Neural progenitor cell (in vitro differentiated cells): ENCODE results near the gene CEP104. TPM values are rescaled to one million over a fixed set of nuclear protein-coding genes. Genes with fewer than 3 reads are reported as not detected.
A peak's percentile ranks its signal among the peaks of the same experiment; 100 is the strongest.

Source experiments
- DNase-seq: peaks from one replicate; pipeline ENCODE4 v3.0.0-alpha.2; 2016; ENCODE audit warnings: low spot score
- H2AFZ ChIP-seq: fragments of 200-600 bp; sonication (generic); replicated peaks from 2 replicates; pipeline ENCODE4 v1.6.1; 2016; ENCODE audit warnings: antibody characterized with exemption
- H3F3A ChIP-seq: fragments of 200-600 bp; sonication (generic); 2 replicates; pipeline ENCODE4 v1.6.1; 2016; ENCODE audit warnings: antibody characterized with exemption, low read depth
- H3K27ac ChIP-seq: fragments of 200-600 bp; sonication (generic); 2 replicates; pipeline ENCODE4 v1.5.1; 2016; ENCODE audit warnings: mild to moderate bottlenecking
- H3K27me3 ChIP-seq: fragments of 200-600 bp; sonication (generic); 2 replicates; pipeline ENCODE4 v1.6.1; 2016; ENCODE audit warnings: mild to moderate bottlenecking, moderate library complexity
- H3K36me3 ChIP-seq: fragments of 200-600 bp; sonication (generic); 2 replicates; pipeline ENCODE4 v1.5.1; 2016
- H3K4me1 ChIP-seq: fragments of 200-600 bp; sonication (generic); 2 replicates; pipeline ENCODE4 v1.6.1; 2016; ENCODE audit warnings: mixed run types
- H3K4me2 ChIP-seq: fragments of 200-600 bp; sonication (generic); 2 replicates; pipeline ENCODE4 v1.6.1; 2016
- H3K4me3 ChIP-seq: fragments of 200-600 bp; sonication (generic); 2 replicates; pipeline ENCODE4 v1.5.1; 2016
- H3K79me2 ChIP-seq: fragments of 200-600 bp; sonication (generic); 2 replicates; pipeline ENCODE4 v1.6.1; 2016; ENCODE audit warnings: low read depth
- H3K9ac ChIP-seq: fragments of 200-600 bp; sonication (generic); 2 replicates; pipeline ENCODE4 v1.6.1; 2016
- H3K9me3 ChIP-seq: fragments of 200-600 bp; sonication (generic); 2 replicates; pipeline ENCODE4 v1.5.1; 2016; ENCODE audit warnings: low read depth
- H4K20me1 ChIP-seq: fragments of 200-600 bp; sonication (generic); 2 replicates; pipeline ENCODE4 v1.6.1; 2016; ENCODE audit warnings: low read depth
- H3K27ac Mint-ChIP-seq: 3 replicates; pipeline ENCODE4 v1.8.0; 2021; ENCODE audit warnings: mixed read lengths
- H3K27me3 Mint-ChIP-seq: 2 replicates; pipeline ENCODE4 v1.8.0; 2022; ENCODE audit warnings: low read depth, mild to moderate bottlenecking, inconsistent platforms, moderate library complexity, mixed read lengths; ENCODE audit not compliant: insufficient read depth
- H3K36me3 Mint-ChIP-seq: 3 replicates; pipeline ENCODE4 v1.8.0; 2021; ENCODE audit warnings: mixed read lengths
- H3K4me1 Mint-ChIP-seq: 3 replicates; pipeline ENCODE4 v1.8.0; 2021; ENCODE audit warnings: mixed read lengths
- H3K4me3 Mint-ChIP-seq: 3 replicates; pipeline ENCODE4 v1.8.0; 2021; ENCODE audit warnings: mild to moderate bottlenecking, moderate library complexity, mixed read lengths
- H3K9me3 Mint-ChIP-seq: 3 replicates; pipeline ENCODE4 v1.8.0; 2020; ENCODE audit warnings: mixed read lengths
- EZH2 ChIP-seq: fragments of 200-600 bp; sonication (generic); IDR thresholded peaks from 2 replicates; pipeline ENCODE4 v1.6.1; 2017; ENCODE audit warnings: antibody characterized with exemption, mild to moderate bottlenecking, moderate library complexity
- EZH2phosphoT487 ChIP-seq: fragments of 200-600 bp; sonication (generic); IDR thresholded peaks from 2 replicates; pipeline ENCODE4 v1.6.1; 2017; ENCODE audit warnings: antibody characterized with exemption
- total RNA-seq: library from RNA; depleted of rRNA; stranded (reverse); fragments of >200 nt; gene quantifications from 2 replicates; pipeline ENCODE4 v1.2.3, GENCODE V29; 2015; ENCODE audit warnings: low replicate concordance
- TF ChIP-seq, protein P1 (sequence below): fragments of 200-600 bp; sonication (generic); IDR thresholded peaks from 2 replicates; pipeline ENCODE4 v1.5.1; 2017; ENCODE audit warnings: antibody characterized with exemption, mild to moderate bottlenecking

CEP104 gene
- total RNA-seq, 1 donor from 2014 or later: 12.9 TPM

DNA sequence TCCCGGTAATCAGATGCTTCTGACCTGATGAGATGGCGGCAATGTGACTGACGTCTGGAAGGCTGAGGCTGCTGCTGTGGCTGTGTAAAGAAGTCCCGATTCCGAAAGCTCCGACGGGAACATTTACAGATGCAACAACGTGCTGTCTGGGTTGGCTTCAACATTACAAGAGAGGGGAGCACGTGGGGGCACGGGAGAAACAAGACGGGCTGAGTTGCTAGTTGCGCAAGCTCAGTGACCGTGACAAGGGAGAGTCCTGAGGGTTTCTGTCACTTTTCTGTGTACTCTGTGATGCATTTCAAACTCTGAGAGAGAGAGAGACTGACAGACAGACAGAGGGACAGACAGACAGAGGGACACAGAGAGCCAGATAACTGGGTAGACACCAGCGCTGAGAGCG is 35.1 kb downstream of the CEP104 start:
- Histone ChIP-seq H3K27me3 (no peaks in the 10 kb centered on the region), H3K9me3 (no peaks in the 10 kb centered on the region), H3K27ac (no peak overlapping the region), H2AFZ (no peak overlapping the region), H3F3A (no peaks in the 10 kb centered on the region), H3K9ac (no peak overlapping the region), H3K36me3 (no peaks in the 10 kb centered on the region), H4K20me1 (no peaks in the 10 kb centered on the region), H3K4me1 (no peaks in the 10 kb centered on the region), H3K4me3 (no peak overlapping the region), H3K79me2 (no peaks in the 10 kb centered on the region), H3K4me2 (no peak overlapping the region)
- no peak for DNase-seq
- Mint-ChIP-seq H3K27me3 (peaks cover 5% of the 10 kb centered on the region), H3K36me3 (peaks cover 16% of the 10 kb centered on the region), H3K4me3 (no peak overlapping the region), H3K27ac (peak overlapping the region; percentile 89), H3K4me1 (peaks cover 17% of the 10 kb centered on the region), H3K9me3 (no peaks in the 10 kb centered on the region)
- TF ChIP-seq, protein P1, sequence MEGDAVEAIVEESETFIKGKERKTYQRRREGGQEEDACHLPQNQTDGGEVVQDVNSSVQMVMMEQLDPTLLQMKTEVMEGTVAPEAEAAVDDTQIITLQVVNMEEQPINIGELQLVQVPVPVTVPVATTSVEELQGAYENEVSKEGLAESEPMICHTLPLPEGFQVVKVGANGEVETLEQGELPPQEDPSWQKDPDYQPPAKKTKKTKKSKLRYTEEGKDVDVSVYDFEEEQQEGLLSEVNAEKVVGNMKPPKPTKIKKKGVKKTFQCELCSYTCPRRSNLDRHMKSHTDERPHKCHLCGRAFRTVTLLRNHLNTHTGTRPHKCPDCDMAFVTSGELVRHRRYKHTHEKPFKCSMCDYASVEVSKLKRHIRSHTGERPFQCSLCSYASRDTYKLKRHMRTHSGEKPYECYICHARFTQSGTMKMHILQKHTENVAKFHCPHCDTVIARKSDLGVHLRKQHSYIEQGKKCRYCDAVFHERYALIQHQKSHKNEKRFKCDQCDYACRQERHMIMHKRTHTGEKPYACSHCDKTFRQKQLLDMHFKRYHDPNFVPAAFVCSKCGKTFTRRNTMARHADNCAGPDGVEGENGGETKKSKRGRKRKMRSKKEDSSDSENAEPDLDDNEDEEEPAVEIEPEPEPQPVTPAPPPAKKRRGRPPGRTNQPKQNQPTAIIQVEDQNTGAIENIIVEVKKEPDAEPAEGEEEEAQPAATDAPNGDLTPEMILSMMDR: no peak
- TF ChIP-seq EZH2 (no peak), EZH2phosphoT487 (no peak)

DNA sequence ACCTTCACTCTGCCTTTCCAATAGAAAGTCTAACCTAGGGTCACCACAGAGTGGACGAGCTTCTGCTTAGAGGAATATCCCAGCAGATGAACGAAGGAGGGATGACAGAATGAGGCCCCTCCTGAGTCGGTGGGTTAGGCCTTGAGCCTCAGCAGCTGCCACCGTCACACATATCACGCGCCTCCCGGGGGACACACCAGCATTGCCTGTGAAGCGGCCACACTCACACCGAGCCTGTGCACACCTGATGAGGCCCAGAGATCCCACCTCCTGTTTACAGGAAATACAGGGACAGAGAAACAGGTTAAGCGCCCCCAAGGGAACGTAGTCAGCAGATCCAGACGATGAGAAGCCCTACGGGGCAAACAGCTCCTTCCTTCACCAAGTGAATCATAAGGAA is 35.6 kb downstream of the CEP104 start:
- H3K9me3 Mint-ChIP-seq: no peaks in the 10 kb centered on the region
- peak overlapping the region; percentile 95 for H3K27ac Mint-ChIP-seq

DNA sequence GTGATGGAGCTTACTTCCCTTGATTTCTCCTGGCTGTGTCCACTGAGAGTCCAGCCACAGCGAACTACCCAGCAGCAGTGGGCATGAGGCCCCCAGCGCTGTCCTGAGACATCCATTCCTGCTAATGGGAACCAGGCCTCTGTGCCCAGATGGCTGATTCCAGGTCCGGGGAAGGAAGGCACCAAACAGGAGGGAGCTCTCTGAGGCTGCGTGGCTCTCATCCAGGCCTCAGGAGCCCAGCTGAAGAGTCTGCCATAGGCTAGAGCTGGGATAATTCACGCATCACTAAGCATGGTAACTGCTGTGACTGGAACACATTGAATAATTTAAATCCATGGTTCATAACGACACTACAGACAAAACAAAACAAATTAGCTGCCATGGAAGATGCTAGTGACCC is 36.0 kb downstream of the CEP104 start:
- Histone ChIP-seq H4K20me1 (no peaks in the 10 kb centered on the region), H2AFZ (no peak overlapping the region), H3K4me1 (no peaks in the 10 kb centered on the region), H3K36me3 (no peaks in the 10 kb centered on the region), H3K79me2 (no peaks in the 10 kb centered on the region), H3K9ac (no peak overlapping the region), H3F3A (no peaks in the 10 kb centered on the region), H3K9me3 (no peaks in the 10 kb centered on the region), H3K4me2 (no peak overlapping the region), H3K4me3 (no peak overlapping the region), H3K27me3 (no peaks in the 10 kb centered on the region), H3K27ac (no peak overlapping the region)
- Mint-ChIP-seq H3K36me3 (peaks cover 13% of the 10 kb centered on the region), H3K27ac (no peak overlapping the region), H3K4me1 (peaks cover 19% of the 10 kb centered on the region), H3K4me3 (no peak overlapping the region), H3K9me3 (no peaks in the 10 kb centered on the region), H3K27me3 (peaks cover 5% of the 10 kb centered on the region)
- no peak for DNase-seq
- TF ChIP-seq, protein P1: no peak
- TF ChIP-seq EZH2phosphoT487: no peak
- TF ChIP-seq EZH2: no peak

More for the DNA sequence above, 35.6 kb downstream of the CEP104 start:
- Mint-ChIP-seq H3K4me1 (peaks cover 17% of the 10 kb centered on the region), H3K27me3 (peaks cover 5% of the 10 kb centered on the region), H3K36me3 (peaks cover 14% of the 10 kb centered on the region), H3K4me3 (no peak overlapping the region)
- H3K36me3 ChIP-seq: no peaks in the 10 kb centered on the region
- no peaks in the 10 kb centered on the region for H3F3A ChIP-seq
- no peaks in the 10 kb centered on the region for H3K79me2 ChIP-seq
- H3K4me1 ChIP-seq: no peaks in the 10 kb centered on the region
- no peak overlapping the region for H3K4me2 ChIP-seq
- TF ChIP-seq EZH2 (no peak), EZH2phosphoT487 (no peak)
- TF ChIP-seq, protein P1: no peak
- no peak overlapping the region for H3K27ac ChIP-seq
- no peaks in the 10 kb centered on the region for H3K27me3 ChIP-seq
- no peak overlapping the region for H3K9ac ChIP-seq
- no peak overlapping the region for H2AFZ ChIP-seq
- H4K20me1 ChIP-seq: no peaks in the 10 kb centered on the region
- no peak overlapping the region for H3K4me3 ChIP-seq
- no peaks in the 10 kb centered on the region for H3K9me3 ChIP-seq
- DNase-seq: no peak
